PC-3 (cell line): Measurements from ENCODE around the gene OSR1.

Experiments used
- EZH2 ChIP-seq: fragments of 300-600 bp; sonication (generic); IDR thresholded peaks from one replicate; pipeline ENCODE4 v1.6.1; 2017; ENCODE audit warnings: antibody characterized with exemption, mild to moderate bottlenecking, low read length; ENCODE audit not compliant: unreplicated experiment
- EZH2phosphoT487 ChIP-seq: fragments of 300-600 bp; sonication (generic); IDR thresholded peaks from 2 replicates; pipeline ENCODE4 v1.6.1; 2018; ENCODE audit warnings: mild to moderate bottlenecking, antibody characterized with exemption, low read length, borderline replicate concordance
- TF ChIP-seq, protein P1 (sequence below): fragments of 300-600 bp; sonication (generic); conservative IDR thresholded peaks from 2 replicates; pipeline ENCODE4 v1.5.1; 2017; ENCODE audit warnings: antibody characterized with exemption, low read depth, mild to moderate bottlenecking, low read length

DNA sequence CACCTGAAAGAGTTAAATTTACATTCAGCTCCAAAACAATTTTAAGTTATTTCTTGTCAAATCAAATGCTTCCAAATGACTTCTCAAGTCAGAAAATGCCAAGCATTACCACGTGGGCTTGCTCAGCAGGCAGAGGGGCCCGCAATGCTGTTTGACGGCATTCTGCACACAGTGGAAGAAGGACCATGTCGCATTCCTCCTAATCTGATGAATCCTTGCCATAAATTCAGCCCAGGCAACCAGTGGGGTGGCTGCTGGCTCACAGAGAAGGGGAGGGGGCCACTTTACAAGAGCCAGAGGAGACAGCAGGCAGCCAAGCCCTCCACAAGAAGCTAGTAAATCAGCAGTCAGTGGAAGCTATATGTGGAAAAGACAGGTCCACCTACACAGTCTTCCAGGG is 56.7 kb downstream of the OSR1 start:
- TF ChIP-seq, protein P1, sequence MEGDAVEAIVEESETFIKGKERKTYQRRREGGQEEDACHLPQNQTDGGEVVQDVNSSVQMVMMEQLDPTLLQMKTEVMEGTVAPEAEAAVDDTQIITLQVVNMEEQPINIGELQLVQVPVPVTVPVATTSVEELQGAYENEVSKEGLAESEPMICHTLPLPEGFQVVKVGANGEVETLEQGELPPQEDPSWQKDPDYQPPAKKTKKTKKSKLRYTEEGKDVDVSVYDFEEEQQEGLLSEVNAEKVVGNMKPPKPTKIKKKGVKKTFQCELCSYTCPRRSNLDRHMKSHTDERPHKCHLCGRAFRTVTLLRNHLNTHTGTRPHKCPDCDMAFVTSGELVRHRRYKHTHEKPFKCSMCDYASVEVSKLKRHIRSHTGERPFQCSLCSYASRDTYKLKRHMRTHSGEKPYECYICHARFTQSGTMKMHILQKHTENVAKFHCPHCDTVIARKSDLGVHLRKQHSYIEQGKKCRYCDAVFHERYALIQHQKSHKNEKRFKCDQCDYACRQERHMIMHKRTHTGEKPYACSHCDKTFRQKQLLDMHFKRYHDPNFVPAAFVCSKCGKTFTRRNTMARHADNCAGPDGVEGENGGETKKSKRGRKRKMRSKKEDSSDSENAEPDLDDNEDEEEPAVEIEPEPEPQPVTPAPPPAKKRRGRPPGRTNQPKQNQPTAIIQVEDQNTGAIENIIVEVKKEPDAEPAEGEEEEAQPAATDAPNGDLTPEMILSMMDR: no peak
- TF ChIP-seq EZH2 (no peak), EZH2phosphoT487 (no peak)
